ENCODE data around the gene RUSC2. TPM values are rescaled to one million over a fixed set of nuclear protein-coding genes. Genes with fewer than 3 reads are reported as not detected.

Gene RUSC2, protein sequence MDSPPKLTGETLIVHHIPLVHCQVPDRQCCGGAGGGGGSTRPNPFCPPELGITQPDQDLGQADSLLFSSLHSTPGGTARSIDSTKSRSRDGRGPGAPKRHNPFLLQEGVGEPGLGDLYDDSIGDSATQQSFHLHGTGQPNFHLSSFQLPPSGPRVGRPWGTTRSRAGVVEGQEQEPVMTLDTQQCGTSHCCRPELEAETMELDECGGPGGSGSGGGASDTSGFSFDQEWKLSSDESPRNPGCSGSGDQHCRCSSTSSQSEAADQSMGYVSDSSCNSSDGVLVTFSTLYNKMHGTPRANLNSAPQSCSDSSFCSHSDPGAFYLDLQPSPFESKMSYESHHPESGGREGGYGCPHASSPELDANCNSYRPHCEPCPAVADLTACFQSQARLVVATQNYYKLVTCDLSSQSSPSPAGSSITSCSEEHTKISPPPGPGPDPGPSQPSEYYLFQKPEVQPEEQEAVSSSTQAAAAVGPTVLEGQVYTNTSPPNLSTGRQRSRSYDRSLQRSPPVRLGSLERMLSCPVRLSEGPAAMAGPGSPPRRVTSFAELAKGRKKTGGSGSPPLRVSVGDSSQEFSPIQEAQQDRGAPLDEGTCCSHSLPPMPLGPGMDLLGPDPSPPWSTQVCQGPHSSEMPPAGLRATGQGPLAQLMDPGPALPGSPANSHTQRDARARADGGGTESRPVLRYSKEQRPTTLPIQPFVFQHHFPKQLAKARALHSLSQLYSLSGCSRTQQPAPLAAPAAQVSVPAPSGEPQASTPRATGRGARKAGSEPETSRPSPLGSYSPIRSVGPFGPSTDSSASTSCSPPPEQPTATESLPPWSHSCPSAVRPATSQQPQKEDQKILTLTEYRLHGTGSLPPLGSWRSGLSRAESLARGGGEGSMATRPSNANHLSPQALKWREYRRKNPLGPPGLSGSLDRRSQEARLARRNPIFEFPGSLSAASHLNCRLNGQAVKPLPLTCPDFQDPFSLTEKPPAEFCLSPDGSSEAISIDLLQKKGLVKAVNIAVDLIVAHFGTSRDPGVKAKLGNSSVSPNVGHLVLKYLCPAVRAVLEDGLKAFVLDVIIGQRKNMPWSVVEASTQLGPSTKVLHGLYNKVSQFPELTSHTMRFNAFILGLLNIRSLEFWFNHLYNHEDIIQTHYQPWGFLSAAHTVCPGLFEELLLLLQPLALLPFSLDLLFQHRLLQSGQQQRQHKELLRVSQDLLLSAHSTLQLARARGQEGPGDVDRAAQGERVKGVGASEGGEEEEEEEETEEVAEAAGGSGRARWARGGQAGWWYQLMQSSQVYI (N-terminal part only)
- total RNA-seq = 5.2 and 10.1 TPM in 2 replicates

DNA sequence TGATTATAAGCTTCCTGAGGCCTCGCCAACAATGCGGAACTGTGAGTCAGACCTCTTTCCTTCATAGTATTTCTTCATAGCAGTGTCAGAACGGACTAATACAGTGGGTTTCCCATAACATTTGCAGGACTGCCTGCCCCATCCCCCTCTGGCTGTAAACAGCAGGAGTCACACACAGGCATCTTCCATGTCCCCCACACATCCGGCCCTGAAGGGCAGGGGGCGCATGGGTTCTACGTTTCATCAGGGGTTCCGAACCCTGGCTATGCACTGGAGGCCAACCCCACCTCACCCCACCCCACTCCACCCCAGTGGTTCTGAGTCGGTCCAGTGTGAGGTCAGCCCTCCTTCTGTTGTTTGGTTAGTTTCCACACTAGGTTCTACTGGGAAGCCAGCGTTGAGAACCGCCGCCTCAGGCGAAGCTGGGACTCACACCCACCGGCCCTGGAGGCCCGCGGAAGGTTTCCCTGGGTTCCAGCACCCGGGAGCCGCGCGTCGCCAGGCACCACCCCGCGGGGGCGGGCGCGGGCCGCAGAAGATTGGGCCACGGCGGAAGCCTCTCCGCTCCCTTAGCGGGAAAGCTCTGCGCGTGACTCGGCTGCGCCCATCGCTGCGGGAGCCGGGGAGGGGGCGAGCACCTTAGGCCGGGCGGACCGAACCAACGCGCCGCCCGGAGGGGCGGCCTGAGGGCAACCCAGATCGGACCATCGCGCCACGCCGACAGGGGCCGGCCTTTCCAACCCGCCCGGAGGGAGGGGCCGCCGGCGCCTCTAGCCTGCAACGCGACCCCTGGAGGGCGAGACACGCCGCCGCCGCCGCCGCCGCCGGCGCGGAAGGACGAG lies at the start of gene RUSC2:
Gene RUSC2, plus strand, starts transcription at position 799 of the 842 bp plus-strand sequence. CDS start 56,411 bp downstream, outside the sequence.

Other genes with a start within 250 kb of the RUSC2 start
- 4.6 and 5.7 TPM in 2 replicates for gene TESK1, start 115.2 kb downstream of the RUSC2 start, total RNA-seq
- gene CD72, start 128.3 kb downstream of the RUSC2 start, total RNA-seq = 0.09 and 0.11 TPM in 2 replicates
- gene SIT1, start 160.8 kb downstream of the RUSC2 start, total RNA-seq = not detected in 2 replicates
- gene RMRP, start 167.9 kb downstream of the RUSC2 start, total RNA-seq = 120,014 and 177,404 TPM in 2 replicates
- gene CCDC107, start 168.2 kb downstream of the RUSC2 start, total RNA-seq = 11.4 and 15.2 TPM in 2 replicates
- 0.17 and 0.33 TPM in 2 replicates for gene ARHGEF39, start 175.1 kb downstream of the RUSC2 start, total RNA-seq
- gene CA9, start 183.8 kb downstream of the RUSC2 start, total RNA-seq = 0.09 TPM in 1 of 2 replicates, not detected in the other
- 5.7 and 12.2 TPM in 2 replicates for gene TPM2, start 199.8 kb downstream of the RUSC2 start, total RNA-seq
- 252 and 274 TPM in 2 replicates for gene TLN1, start 242.1 kb downstream of the RUSC2 start, total RNA-seq
- 33.7 and 42.5 TPM in 2 replicates for gene CREB3, start 242.6 kb downstream of the RUSC2 start, total RNA-seq